ENCODE measurements around the gene LPAR5. TPM values are rescaled to one million over a fixed set of nuclear protein-coding genes. Genes with fewer than 3 reads are reported as not detected.

The LPAR5 gene
- total RNA-seq, 1 experiment from 2014 or later, result not detected

DNA sequence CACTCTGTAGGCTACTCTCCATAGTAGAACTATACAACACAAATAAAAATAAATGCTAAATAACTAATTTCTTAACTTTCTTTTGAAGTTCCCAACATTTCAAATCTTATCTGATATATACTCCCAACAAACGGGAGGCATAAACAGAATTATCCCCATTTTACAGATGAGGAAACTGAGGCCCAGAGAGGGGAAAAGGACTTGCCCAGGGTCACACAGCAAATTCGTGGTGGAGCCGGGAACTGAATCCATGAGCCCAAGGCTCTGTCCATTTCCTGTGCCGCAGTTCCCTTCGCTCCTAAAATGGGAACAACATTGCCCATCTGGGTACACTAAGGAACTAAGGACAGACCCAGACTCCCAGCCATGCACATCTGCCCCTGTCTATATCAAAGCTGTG, 41.2 kb upstream of the LPAR5 start:
- ATAC-seq (no peak), DNase-seq (ENCODE audit: low read depth, low spot score) (no peak)
- H3K27ac ChIP-seq (ENCODE audit: low read length), result no peak overlapping the region
- no peak overlapping the region for H3K4me3 ChIP-seq (ENCODE audit: low read depth in 2 of 2, low read length in 2 of 2)
- CTCF ChIA-PET, result no interaction called here
- H3K27me3 ChIP-seq (ENCODE audit: control insufficient read depth, insufficient read depth, low read length), result no peaks in the 10 kb centered on the region
- intact Hi-C loops (cut with micrococcal nuclease; ENCODE audit: unreplicated experiment), result no loop called here
- POLR2A ChIA-PET, result no interaction called here
- in situ Hi-C loops (cut with HindIII; ENCODE audit: low pct_unique_long_range_greater_than_20kb, low sequenced_read_pairs), result no loop called here
- TF ChIP-seq CTCF (IDR thresholded peaks at IDR 0.05) (no peak), TCF7L2 (IDR thresholded peaks at IDR 0.05; ENCODE audit: low read depth, low read length) (no peak), SIN3A (IDR thresholded peaks at IDR 0.05; ENCODE audit: borderline replicate concordance, insufficient read depth, low read depth, low read length) (no peak), POLR2AphosphoS5 (IDR thresholded peaks at IDR 0.05; ENCODE audit: low read depth, low read length) (no peak)
- TF ChIP-seq, protein P1, sequence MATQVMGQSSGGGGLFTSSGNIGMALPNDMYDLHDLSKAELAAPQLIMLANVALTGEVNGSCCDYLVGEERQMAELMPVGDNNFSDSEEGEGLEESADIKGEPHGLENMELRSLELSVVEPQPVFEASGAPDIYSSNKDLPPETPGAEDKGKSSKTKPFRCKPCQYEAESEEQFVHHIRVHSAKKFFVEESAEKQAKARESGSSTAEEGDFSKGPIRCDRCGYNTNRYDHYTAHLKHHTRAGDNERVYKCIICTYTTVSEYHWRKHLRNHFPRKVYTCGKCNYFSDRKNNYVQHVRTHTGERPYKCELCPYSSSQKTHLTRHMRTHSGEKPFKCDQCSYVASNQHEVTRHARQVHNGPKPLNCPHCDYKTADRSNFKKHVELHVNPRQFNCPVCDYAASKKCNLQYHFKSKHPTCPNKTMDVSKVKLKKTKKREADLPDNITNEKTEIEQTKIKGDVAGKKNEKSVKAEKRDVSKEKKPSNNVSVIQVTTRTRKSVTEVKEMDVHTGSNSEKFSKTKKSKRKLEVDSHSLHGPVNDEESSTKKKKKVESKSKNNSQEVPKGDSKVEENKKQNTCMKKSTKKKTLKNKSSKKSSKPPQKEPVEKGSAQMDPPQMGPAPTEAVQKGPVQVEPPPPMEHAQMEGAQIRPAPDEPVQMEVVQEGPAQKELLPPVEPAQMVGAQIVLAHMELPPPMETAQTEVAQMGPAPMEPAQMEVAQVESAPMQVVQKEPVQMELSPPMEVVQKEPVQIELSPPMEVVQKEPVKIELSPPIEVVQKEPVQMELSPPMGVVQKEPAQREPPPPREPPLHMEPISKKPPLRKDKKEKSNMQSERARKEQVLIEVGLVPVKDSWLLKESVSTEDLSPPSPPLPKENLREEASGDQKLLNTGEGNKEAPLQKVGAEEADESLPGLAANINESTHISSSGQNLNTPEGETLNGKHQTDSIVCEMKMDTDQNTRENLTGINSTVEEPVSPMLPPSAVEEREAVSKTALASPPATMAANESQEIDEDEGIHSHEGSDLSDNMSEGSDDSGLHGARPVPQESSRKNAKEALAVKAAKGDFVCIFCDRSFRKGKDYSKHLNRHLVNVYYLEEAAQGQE (IDR thresholded peaks at IDR 0.05; ENCODE audit: insufficient read depth in 1 of 2, low read depth in 2 of 2, low read length in 1 of 2), result no peak
- peaks cover 27% of the 10 kb centered on the region for H3K36me3 ChIP-seq (ENCODE audit: control insufficient read depth, insufficient read depth, low read length)
- H3K4me1 ChIP-seq (ENCODE audit: control insufficient read depth, insufficient read depth, low read length), result no peaks in the 10 kb centered on the region
- no peaks in the 10 kb centered on the region for H3K9me3 ChIP-seq (ENCODE audit: control insufficient read depth, insufficient read depth, low read depth, low read length)
- no TSS peak for BruUV-seq (replicated peaks)

DNA sequence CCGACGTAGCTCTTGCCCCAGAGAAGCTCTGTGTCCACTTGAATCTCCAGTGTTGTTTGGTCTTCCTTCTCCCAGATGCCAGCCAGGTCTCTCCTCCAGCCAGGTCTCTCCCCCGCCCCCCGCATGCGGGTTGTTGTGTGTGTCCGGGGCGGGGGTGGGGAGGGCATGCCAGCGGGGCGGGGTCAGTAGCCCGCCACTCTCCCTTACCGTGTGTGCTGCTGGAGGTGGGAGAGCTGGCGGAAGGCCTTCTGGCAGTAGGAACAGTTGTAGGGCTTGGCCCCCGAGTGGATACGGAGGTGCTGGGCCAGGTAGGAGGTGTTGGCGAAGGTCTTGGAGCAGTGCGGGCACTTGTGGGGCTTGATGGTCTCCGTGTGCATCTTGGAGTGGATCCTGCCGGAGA, 36.4 kb upstream of the LPAR5 start:
- CTCF ChIA-PET, result no interaction called here

More for the DNA sequence above, 36.4 kb upstream of the LPAR5 start:
- no peaks in the 10 kb centered on the region for H3K27me3 ChIP-seq (ENCODE audit: control insufficient read depth, insufficient read depth, low read length)
- no peaks in the 10 kb centered on the region for H3K9me3 ChIP-seq (ENCODE audit: control insufficient read depth, insufficient read depth, low read depth, low read length)
- BruUV-seq (replicated peaks), result no TSS peak
- intact Hi-C loops (cut with micrococcal nuclease; ENCODE audit: unreplicated experiment), result no loop called here
- no peak overlapping the region for H3K4me3 ChIP-seq (ENCODE audit: low read depth in 2 of 2, low read length in 2 of 2)
- in situ Hi-C loops (cut with HindIII; ENCODE audit: low pct_unique_long_range_greater_than_20kb, low sequenced_read_pairs), result no loop called here
- TF ChIP-seq SIN3A (IDR thresholded peaks at IDR 0.05; ENCODE audit: borderline replicate concordance, insufficient read depth, low read depth, low read length), result no peak
- no peak for TF ChIP-seq CTCF (IDR thresholded peaks at IDR 0.05)
- TF ChIP-seq, protein P1 (IDR thresholded peaks at IDR 0.05; ENCODE audit: insufficient read depth in 1 of 2, low read depth in 2 of 2, low read length in 1 of 2), result no peak
- POLR2A ChIA-PET, result interaction anchor here (0.5 kb wide), 2 partner anchors 11 to 17 kb away, joined by 5 to 14 read pairs; partner anchors contain the start of gene ZNF384
- ATAC-seq (no peak), DNase-seq (ENCODE audit: low read depth, low spot score) (no peak)
- H3K36me3 ChIP-seq (ENCODE audit: control insufficient read depth, insufficient read depth, low read length), result peaks cover 28% of the 10 kb centered on the region
- no peak overlapping the region for H3K27ac ChIP-seq (ENCODE audit: low read length)
- H3K4me1 ChIP-seq (ENCODE audit: control insufficient read depth, insufficient read depth, low read length), result no peaks in the 10 kb centered on the region
